ENCODE results near the gene NUTF2. TPM values are rescaled to one million over a fixed set of nuclear protein-coding genes. Genes with fewer than 3 reads are reported as not detected.

Gene NUTF2
- total RNA-seq, 4 donors from 2014 or later = 55.5 to 82.5 (median 69.1) TPM

DNA sequence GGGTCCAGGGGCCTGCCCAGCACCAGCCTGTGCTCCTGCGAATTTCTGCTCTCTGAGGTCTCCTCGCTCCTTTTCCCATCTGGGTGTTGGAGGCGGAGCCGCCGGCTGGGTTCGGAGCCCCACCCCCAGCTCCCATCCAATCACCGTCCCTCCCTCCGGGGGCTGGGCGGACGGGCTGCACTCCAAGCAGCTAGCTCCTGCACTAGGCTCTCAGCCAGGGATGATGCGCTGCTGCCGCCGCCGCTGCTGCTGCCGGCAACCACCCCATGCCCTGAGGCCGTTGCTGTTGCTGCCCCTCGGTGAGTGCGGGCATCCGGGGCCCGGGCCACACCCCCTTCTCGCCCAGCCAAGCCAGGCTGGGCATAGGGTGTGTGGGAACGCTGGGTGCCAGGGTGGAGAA, 38.0 kb downstream of the NUTF2 start, which contains the start of gene NRN1L:
TSS of gene NRN1L (plus strand) at position 202 of the 400 bp plus-strand sequence. CDS start at position 221, 19 bp downstream.
- no peak for TF ChIP-seq CTCF (IDR thresholded peaks at IDR 0.05)
- TF ChIP-seq POLR2A (IDR thresholded peaks at IDR 0.05) = no peak
- H3K36me3 ChIP-seq = peaks cover 0 to 63% (median under 1%) of the 10 kb centered on the region in 3 donors
- peak within 1 kb of the TSS in 2 of 4 donors; percentile 59 to 69 for H3K27ac ChIP-seq

DNA sequence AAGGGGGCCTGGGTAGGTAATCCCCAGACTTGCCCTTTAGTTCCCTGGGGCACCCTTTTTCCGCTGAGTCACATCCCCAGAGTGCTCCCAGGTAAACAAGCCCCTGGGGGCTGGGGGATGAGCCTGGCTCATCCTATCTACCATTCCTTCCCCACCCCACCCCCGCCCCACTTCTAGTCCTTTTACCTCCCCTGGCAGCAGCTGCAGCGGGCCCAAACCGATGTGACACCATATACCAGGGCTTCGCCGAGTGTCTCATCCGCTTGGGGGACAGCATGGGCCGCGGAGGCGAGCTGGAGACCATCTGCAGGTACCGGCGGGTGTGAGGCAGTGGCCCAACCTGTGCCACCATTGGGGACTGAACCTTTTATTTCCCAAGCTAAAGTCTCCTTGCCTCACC, 38.8 kb downstream of the NUTF2 start:
- Histone ChIP-seq H3K4me1 (peaks cover 0 to 17% (median 0%) of the 10 kb centered on the region in 4 donors), H3K9me3 (no peaks in the 10 kb centered on the region), H3K4me3 (no peak overlapping the region), H3K36me3 (peaks cover 0 to 55% (median 0%) of the 10 kb centered on the region in 3 donors), H3K27me3 (no peaks in the 10 kb centered on the region), H3K27ac (no peak overlapping the region)
- no peak for DNase-seq
- TF ChIP-seq CTCF (IDR thresholded peaks at IDR 0.05) (no peak), POLR2A (IDR thresholded peaks at IDR 0.05) (no peak)

More for the DNA sequence above, 38.0 kb downstream of the NUTF2 start, which contains the start of gene NRN1L:
- Histone ChIP-seq H3K9me3 (no peaks in the 10 kb centered on the region), H3K4me1 (peaks cover 0 to 17% (median 0%) of the 10 kb centered on the region in 4 donors), H3K27me3 (no peaks in the 10 kb centered on the region), H3K4me3 (no peak within 1 kb of the TSS)
- DNase-seq = peak; percentile 31 to 77 (median 75)

- TF ChIP-seq CTCF (IDR thresholded peaks at IDR 0.05) = no peak
- TF ChIP-seq POLR2A (IDR thresholded peaks at IDR 0.05) = no peak
- H3K36me3 ChIP-seq = peaks cover 0 to 50% (median 0%) of the 10 kb centered on the region in 3 donors
These were observed 39.2 kb downstream of the NUTF2 start for GRCh38 chr16:67885976-67886375.

DNA sequence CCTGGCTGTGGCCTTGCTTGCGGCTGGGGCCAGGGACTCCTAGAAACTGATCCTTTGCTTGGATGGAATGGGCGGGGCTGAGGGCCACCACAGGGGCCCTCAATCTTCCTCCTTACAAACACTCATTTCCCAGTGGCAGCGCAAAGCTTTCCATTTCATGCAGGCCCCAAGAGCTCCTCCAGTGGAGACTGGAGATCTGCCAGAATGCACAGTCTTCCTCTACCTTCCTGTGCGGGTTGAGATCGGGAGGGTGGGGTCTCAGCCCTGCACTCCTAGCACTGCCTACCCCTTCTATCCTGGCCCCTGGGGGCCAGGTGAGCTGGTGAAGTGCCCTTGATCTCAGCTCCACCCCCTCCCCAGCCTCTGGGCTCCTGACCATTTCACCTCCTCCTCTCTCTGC, 39.7 kb downstream of the NUTF2 start:
- H3K4me3 ChIP-seq = no peak overlapping the region
- H3K36me3 ChIP-seq = peaks cover 0 to 46% (median 0%) of the 10 kb centered on the region in 3 donors
- H3K27me3 ChIP-seq = no peaks in the 10 kb centered on the region
- H3K27ac ChIP-seq = no peak overlapping the region
- H3K4me1 ChIP-seq = peaks cover 0 to 17% (median 0%) of the 10 kb centered on the region in 4 donors
- DNase-seq = no peak
- H3K9me3 ChIP-seq = no peaks in the 10 kb centered on the region
- TF ChIP-seq CTCF (IDR thresholded peaks at IDR 0.05) (no peak), POLR2A (IDR thresholded peaks at IDR 0.05) (no peak)

More at GRCh38 chr16:67885976-67886375, 39.2 kb downstream of the NUTF2 start:
- H3K27ac ChIP-seq = no peak overlapping the region
- H3K9me3 ChIP-seq = no peaks in the 10 kb centered on the region
- no peaks in the 10 kb centered on the region for H3K27me3 ChIP-seq
- H3K4me1 ChIP-seq = peaks cover 0 to 17% (median 0%) of the 10 kb centered on the region in 4 donors
- no peak for DNase-seq
- H3K4me3 ChIP-seq = no peak overlapping the region

- no peak for DNase-seq
- no peak overlapping the region for H3K4me3 ChIP-seq
- no peak for TF ChIP-seq POLR2A (IDR thresholded peaks at IDR 0.05)
- no peak overlapping the region for H3K27ac ChIP-seq
- H3K36me3 ChIP-seq = peaks cover 0 to 27% (median 0%) of the 10 kb centered on the region in 3 donors
- peaks cover 0 to 11% (median 0%) of the 10 kb centered on the region in 4 donors for H3K4me1 ChIP-seq
- H3K27me3 ChIP-seq = no peaks in the 10 kb centered on the region
- no peaks in the 10 kb centered on the region for H3K9me3 ChIP-seq
These were observed 41.6 kb downstream of the NUTF2 start for GRCh38 chr16:67888331-67888730.

GRCh38 chr16:67892375-67892774, 45.6 kb downstream of the NUTF2 start:
- no peak for DNase-seq
- Histone ChIP-seq H3K9me3 (no peaks in the 10 kb centered on the region), H3K27ac (peak overlapping the region; percentile 90 to 99 (median 96)), H3K36me3 (no peaks in the 10 kb centered on the region), H3K4me3 (peak overlapping the region; percentile 73 to 99 (median 88)), H3K4me1 (peaks cover 0 to 25% (median 7%) of the 10 kb centered on the region in 4 donors), H3K27me3 (no peaks in the 10 kb centered on the region)
- TF ChIP-seq CTCF (IDR thresholded peaks at IDR 0.05) = no peak
- no peak for TF ChIP-seq POLR2A (IDR thresholded peaks at IDR 0.05)

All from Peyer's patch (tissue), 4 donors.